RWPE1 (cell line): Measurements from ENCODE around the gene FLVCR2.

Source experiments
- CTCF ChIA-PET: fragments of 350-600 bp; sonication (Branson Sonifier 250); formaldehyde crosslinking; extraction: SDS; loops from one replicate; lab custom pipeline; 2021; lab: Yijun Ruan, JAX
- POLR2A ChIA-PET: fragments of 400-600 bp; formaldehyde crosslinking; extraction: SDS; loops from one replicate; lab custom pipeline; 2020; ENCODE audit warnings: antibody characterized with exemption; ENCODE audit not compliant: low non-redundant PET; lab: Yijun Ruan, JAX
- DNase-seq: peaks from one replicate; pipeline ENCODE4 v3.0.0; 2012; ENCODE audit warnings: low spot score
- H3K27ac ChIP-seq: fragments of 450-650 bp; 2 replicates; pipeline ENCODE4 v1.5.1; 2017
- CTCF ChIP-seq: fragments of 450-650 bp; conservative IDR thresholded peaks from 2 replicates; pipeline ENCODE4 v1.5.1; 2017; ENCODE audit warnings: low read depth, mild to moderate bottlenecking

Gene FLVCR2

GRCh38 chr14:75605916-75606315 is 27.5 kb downstream of the FLVCR2 start:
- DNase-seq, result no peak
- CTCF ChIA-PET, result interaction anchor here (0.7 to 1.4 kb wide), 2 partner anchors 28 to 385 kb away, joined by 3 to 4 read pairs; no protein-coding TSS in a partner anchor
- H3K27ac ChIP-seq, result no peak overlapping the region
- POLR2A ChIA-PET, result no interaction called here
- no peak for TF ChIP-seq CTCF

GRCh38 chr14:75607044-75607443 is 28.6 kb downstream of the FLVCR2 start:
- no peak overlapping the region for H3K27ac ChIP-seq
- no peak for DNase-seq
- ChIA-PET POLR2A (no interaction called here), CTCF (interaction anchor here (0.6 to 1.4 kb wide), 2 partner anchors 29 to 1425 kb away, joined by 3 to 6 read pairs; no protein-coding TSS in a partner anchor)
- TF ChIP-seq CTCF, result no peak

- no peak overlapping the region for H3K27ac ChIP-seq
- ChIA-PET POLR2A (no interaction called here), CTCF (no interaction called here)
- no peak for DNase-seq
- no peak for TF ChIP-seq CTCF
Measured at GRCh38 chr14:75607842-75608640, 29.6 kb downstream of the FLVCR2 start.

GRCh38 chr14:75609116-75609515 is 30.7 kb downstream of the FLVCR2 start:
- CTCF ChIA-PET, result interaction anchor here (0.6 kb wide), 1 partner anchor 10 kb away, joined by 3 read pairs; no protein-coding TSS in a partner anchor
- DNase-seq, result no peak
- no peak for TF ChIP-seq CTCF
- no peak overlapping the region for H3K27ac ChIP-seq
- POLR2A ChIA-PET, result no interaction called here

GRCh38 chr14:75609606-75610475 is 31.4 kb downstream of the FLVCR2 start:
- DNase-seq, result no peak
- H3K27ac ChIP-seq, result no peak overlapping the region
- ChIA-PET CTCF (interaction anchor here (0.5 to 0.6 kb wide), 2 partner anchors 11 to 1487 kb away, joined by 3 to 6 read pairs; no protein-coding TSS in a partner anchor), POLR2A (no interaction called here)
- TF ChIP-seq CTCF, result no peak

- DNase-seq, result no peak
- H3K27ac ChIP-seq, result no peak overlapping the region
- TF ChIP-seq CTCF, result no peak
- ChIA-PET CTCF (interaction anchor here (0.6 to 1.0 kb wide), 3 partner anchors 44 to 696 kb away, joined by 3 read pairs; no protein-coding TSS in a partner anchor), POLR2A (no interaction called here)
Measured at GRCh38 chr14:75610834-75611233, 32.4 kb downstream of the FLVCR2 start.
